ENCODE measurements around the gene SAMD1. TPM values are rescaled to one million over a fixed set of nuclear protein-coding genes. Genes with fewer than 3 reads are reported as not detected.

SAMD1 gene
- total and polyA plus RNA-seq, 2 of the 8 experiments (the other 6 are each of a cell fraction or from before 2014, with no cell fraction given), result 40.0 to 100 TPM

DNA sequence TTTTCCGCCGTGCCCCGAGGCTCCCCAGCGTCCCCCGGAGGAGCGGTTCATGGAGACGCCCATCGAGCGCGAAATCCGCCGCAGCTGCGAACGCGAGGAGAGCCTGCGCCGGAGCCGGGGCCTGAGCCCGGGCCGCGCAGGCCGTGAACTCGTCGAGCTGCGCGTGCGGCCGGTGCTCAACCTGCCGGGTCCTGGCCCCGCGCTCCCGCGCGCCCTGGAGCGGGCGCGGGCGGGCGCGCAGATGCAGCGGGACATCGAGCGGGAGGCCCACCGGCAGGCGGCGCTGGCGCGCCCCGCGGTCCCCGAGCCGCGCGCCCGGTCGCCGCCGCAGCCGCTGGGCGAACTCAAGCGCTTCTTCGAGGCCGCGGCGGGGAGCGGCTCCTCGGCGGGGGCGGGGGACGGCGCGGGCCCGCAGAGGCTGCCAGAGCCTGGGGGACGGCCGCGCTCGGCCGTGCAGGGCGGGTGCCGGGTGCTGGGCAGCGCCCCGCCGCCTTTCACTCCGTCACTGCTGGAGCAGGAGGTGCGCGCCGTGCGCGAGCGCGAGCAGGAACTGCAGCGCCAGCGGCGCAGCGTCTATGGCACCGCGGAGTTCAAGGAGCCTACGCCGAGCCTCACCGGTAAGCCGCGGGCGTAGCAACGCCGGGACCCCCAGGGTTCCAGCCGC is 17.2 kb downstream of the SAMD1 start:
- Histone ChIP-seq H2BK120ac (replicated peaks; ENCODE audit: low read depth, low read length) (no peak overlapping the region), H3K14ac (ENCODE audit: insufficient read length) (no peak overlapping the region), H3K4me3 (ENCODE audit: extremely low read depth in 1 of 4, insufficient read depth in 2 of 4, low read depth in 3 of 4, low read length in 4 of 4) (peak overlapping the region; percentile 46 to 66 (median 50)), H2BK12ac (ENCODE audit: low read depth, low read length) (no peak overlapping the region), H2BK15ac (ENCODE audit: low read length) (no peak overlapping the region; the same call in 1 of the 2 replicates), H3K23me2 (ENCODE audit: low read depth, low read length) (peaks cover 18% of the 10 kb centered on the region; the same call in 1 of the 2 replicates), H3K79me2 (ENCODE audit: control insufficient read depth in 1 of 2, insufficient read depth in 2 of 2, low read length in 2 of 2) (no peaks in the 10 kb centered on the region), H4K5ac (ENCODE audit: insufficient read length, low read depth, low read length) (no peak overlapping the region), H3K4me1 (replicated peaks in 1 of 4; ENCODE audit: control insufficient read depth in 3 of 4, insufficient read depth in 4 of 4, low read length in 3 of 4) (peaks cover 0 to 15% (median 9%) of the 10 kb centered on the region in 4 experiments; a peak in 5 of 7 replicates), H2BK20ac (ENCODE audit: low read length) (no peak overlapping the region), H3K23ac (ENCODE audit: insufficient read length) (no peak overlapping the region), H4K8ac (ENCODE audit: extremely low read depth, insufficient read depth, low read length) (peak overlapping the region; percentile 62), H3K36me3 (ENCODE audit: control insufficient read depth in 2 of 4, insufficient read depth in 4 of 4, low read length in 3 of 4) (no peaks in the 10 kb centered on the region), H4K91ac (replicated peaks; ENCODE audit: insufficient read length, low read length) (no peak overlapping the region), H4K20me1 (replicated peaks in 1 of 2; ENCODE audit: control insufficient read depth in 1 of 2, insufficient read depth in 2 of 2, low read length in 2 of 2) (peaks cover 0 to 2% of the 10 kb centered on the region in 2 experiments), H3K27ac (ENCODE audit: low read depth, low read length) (no peak overlapping the region), H2BK5ac (ENCODE audit: low read depth, low read length) (no peak overlapping the region), H3K9me3 (ENCODE audit: insufficient read depth in 2 of 2, low read depth in 1 of 2, low read length in 1 of 2) (no peaks in the 10 kb centered on the region; a peak in 1 of 4 replicates), H3K9ac (replicated peaks in 1 of 4; ENCODE audit: extremely low read depth in 1 of 4, low read depth in 3 of 4, low read length in 3 of 4) (no peak overlapping the region; a peak in 1 of 7 replicates), H3K79me1 (ENCODE audit: low read depth, low read length) (no peaks in the 10 kb centered on the region), H3K18ac (ENCODE audit: extremely low read depth, low read length) (peak overlapping the region; percentile 19; the same call in 1 of the 2 replicates), H2AFZ (ENCODE audit: low read length) (peak overlapping the region; percentile 74; the same call in 1 of the 2 replicates), H3K27me3 (replicated peaks in 1 of 4; ENCODE audit: control insufficient read depth in 3 of 4, extremely low read depth in 1 of 4, insufficient read depth in 3 of 4, low read length in 3 of 4) (peaks cover 17 to 40% (median 32%) of the 10 kb centered on the region in 4 experiments), H3K4ac (replicated peaks; ENCODE audit: insufficient read length, low read depth, low read length) (no peak overlapping the region), H3K4me2 (ENCODE audit: insufficient read depth in 1 of 2, low read depth in 2 of 2, low read length in 2 of 2) (peak overlapping the region; percentile 57 to 98), H3K56ac (replicated peaks; ENCODE audit: insufficient read length, low read depth, low read length) (peak overlapping the region; percentile 64), H2AK5ac (ENCODE audit: low read depth, low read length) (no peak overlapping the region)
- 3% methylated on average over 41 of the region's 106 CpGs; no CpG with 5 or more reads in 1 of the 2 experiments for WGBS, 2 experiments (ENCODE audit: extremely low coverage in 1 of 2, insufficient coverage in 1 of 2, insufficient read length in 1 of 2, insufficient replicate concordance in 2 of 2, low coverage in 1 of 2, low lambda C conversion rate in 2 of 2, missing lambda C conversion rate in 1 of 2)
- POLR2A ChIA-PET (ENCODE audit: partially characterized antibody), result interaction anchor here (0.7 to 2.6 kb wide), 7 partner anchors 17 to 192 kb away, joined by 3 to 10 read pairs (median 3); partner anchors contain the start of genes ASF1B and IL27RA
- no peak for FAIRE-seq
- CTCF ChIA-PET (ENCODE audit: partially characterized antibody), result interaction anchor here (0.6 to 7.0 kb wide), 27 partner anchors 9 to 215 kb away, joined by 3 to 103 read pairs (median 4); partner anchors contain the start of genes C19orf67, NANOS3 and PALM3
- DNase-seq (ENCODE audit: low read depth in 1 of 2, low spot score in 2 of 2), result peak in 1 of 2 experiments; percentile 86
- TF ChIP-seq KDM4A (IDR thresholded peaks at IDR 0.05; ENCODE audit: low read depth, low read length, severe bottlenecking), result peak; percentile 44
- TF ChIP-seq EGR1 (IDR thresholded peaks at IDR 0.05; ENCODE audit: borderline replicate concordance, low read depth, low read length), result no peak; the same call in 1 of the 2 replicates
- TF ChIP-seq CTBP2 (IDR thresholded peaks at IDR 0.05; ENCODE audit: borderline replicate concordance, insufficient read depth, insufficient read length, low read length), result no peak
- no peak for TF ChIP-seq TAF7 (optimal IDR thresholded peaks at IDR 0.05; ENCODE audit: borderline replicate concordance, low read depth, low read length)
- no peak for TF ChIP-seq BCL11A (IDR thresholded peaks at IDR 0.05; ENCODE audit: low read depth in 2 of 2, low read length in 2 of 2)
- TF ChIP-seq GABPA (IDR thresholded peaks at IDR 0.05; ENCODE audit: borderline replicate concordance, insufficient read depth, low read length), result peak; percentile 28; the same call in 1 of the 2 replicates
- TF ChIP-seq GTF2F1 (IDR thresholded peaks at IDR 0.05; ENCODE audit: borderline replicate concordance, low read depth, low read length), result no peak
- TF ChIP-seq SP1 (IDR thresholded peaks at IDR 0.05; ENCODE audit: low read depth, low read length), result no peak
- no peak for TF ChIP-seq TAF1 (IDR thresholded peaks at IDR 0.05; ENCODE audit: low read depth, low read length)
- TF ChIP-seq POU5F1 (IDR thresholded peaks at IDR 0.05; ENCODE audit: low read depth, low read length), result no peak
- TF ChIP-seq RNF2 (IDR thresholded peaks at IDR 0.05; ENCODE audit: borderline replicate concordance, low read depth, low read length, missing control alignments, poor library complexity, severe bottlenecking), result no peak
